ENCODE results near the gene ZIC1.

The ZIC1 gene

GRCh38 chr3:147380387-147380951 lies 28.7 kb upstream of the ZIC1 start:
- DNase-seq (ENCODE audit: low read depth): no peak

- no peak for DNase-seq (ENCODE audit: low read depth)
These were observed 28.2 kb upstream of the ZIC1 start for GRCh38 chr3:147380977-147381376.

- no peak for DNase-seq (ENCODE audit: low read depth)
These were observed 27.6 kb upstream of the ZIC1 start for GRCh38 chr3:147381596-147381995.

GRCh38 chr3:147383617-147384016 lies 25.5 kb upstream of the ZIC1 start:
- no peak for DNase-seq (ENCODE audit: low read depth)

- DNase-seq (ENCODE audit: low read depth): no peak
These were observed 24.7 kb upstream of the ZIC1 start for GRCh38 chr3:147384210-147385058.

- no peak for DNase-seq (ENCODE audit: low read depth)
These were observed 23.8 kb upstream of the ZIC1 start for GRCh38 chr3:147385059-147386012.

- no peak for DNase-seq (ENCODE audit: low read depth)
These were observed 21.8 kb upstream of the ZIC1 start for GRCh38 chr3:147387291-147387884.

- no peak for DNase-seq (ENCODE audit: low read depth)
These were observed 21.1 kb upstream of the ZIC1 start for GRCh38 chr3:147387885-147388699.

GRCh38 chr3:147388700-147389580 lies 20.2 kb upstream of the ZIC1 start:
- DNase-seq (ENCODE audit: low read depth): no peak

GRCh38 chr3:147389717-147390116 lies 19.4 kb upstream of the ZIC1 start:
- DNase-seq (ENCODE audit: low read depth): no peak

- no peak for DNase-seq (ENCODE audit: low read depth)
These were observed 18.3 kb upstream of the ZIC1 start for GRCh38 chr3:147390589-147391569.

GRCh38 chr3:147391781-147392624 lies 17.2 kb upstream of the ZIC1 start:
- DNase-seq (ENCODE audit: low read depth): no peak

- no peak for DNase-seq (ENCODE audit: low read depth)
These were observed 16.6 kb upstream of the ZIC1 start for GRCh38 chr3:147392625-147392946.

GRCh38 chr3:147393261-147393942 lies 15.8 kb upstream of the ZIC1 start:
- DNase-seq (ENCODE audit: low read depth): no peak

- DNase-seq (ENCODE audit: low read depth): no peak
These were observed 15.0 kb upstream of the ZIC1 start for GRCh38 chr3:147393943-147394883.

- no peak for DNase-seq (ENCODE audit: low read depth)
These were observed 14.3 kb upstream of the ZIC1 start for GRCh38 chr3:147394884-147395225.

Measured in activated T-cell treated with anti-CD3 and anti-CD28 coated beads for 24 hours (primary cell).